Activated T-helper 2 cell treated with anti-CD3 and anti-CD28 coated beads, Interferon-gamma antibody, Interleukin-2, Interleukin-4, amounts not matched to agents 10 μg/mL and 5 μg/mL and 100 μg/mL, durations not matched to agents 14 hours and 24 hours and 36 hours (primary cell): ENCODE data around the gene RASA3. TPM values are rescaled to one million over a fixed set of nuclear protein-coding genes. Genes with fewer than 3 reads are reported as not detected.

ENCODE experiments used
- DNase-seq: peaks from one replicate; pipeline ENCODE4 v3.0.0; 2021; ENCODE audit warnings: low spot score
- H3K27ac Mint-ChIP-seq: one replicate; pipeline ENCODE4 v1.8.0; 2021; ENCODE audit warnings: mixed read lengths
- H3K27me3 Mint-ChIP-seq: one replicate; pipeline ENCODE4 v1.8.0; 2021; ENCODE audit warnings: low read depth, mixed read lengths
- H3K36me3 Mint-ChIP-seq: one replicate; pipeline ENCODE4 v1.8.0; 2021; ENCODE audit warnings: low read depth, mixed read lengths
- H3K4me1 Mint-ChIP-seq: one replicate; pipeline ENCODE4 v1.8.0; 2021; ENCODE audit warnings: low read depth, mixed read lengths
- H3K4me3 Mint-ChIP-seq: one replicate; pipeline ENCODE4 v1.8.0; 2021; ENCODE audit warnings: low read depth, mild to moderate bottlenecking, moderate library complexity, mixed read lengths
- H3K9me3 Mint-ChIP-seq: one replicate; pipeline ENCODE4 v1.8.0; 2021; ENCODE audit warnings: mixed read lengths
- intact Hi-C: fragments of 100-400 bp; cut with micrococcal nuclease; formaldehyde crosslinking; loops from one replicate; pipeline ENCODE4 v1.15.1; 2023
- total RNA-seq: library from RNA; stranded (reverse); gene quantifications from 2 replicates; pipeline ENCODE4 v1.2.3, GENCODE V29; 2022

The RASA3 gene
- total RNA-seq, 1 donor from 2014 or later, result 13.9 TPM

- Mint-ChIP-seq H3K4me3 (no peak overlapping the region), H3K27me3 (no peaks in the 10 kb centered on the region), H3K9me3 (peaks cover 32% of the 10 kb centered on the region), H3K36me3 (peaks cover 20% of the 10 kb centered on the region), H3K4me1 (peaks cover 1% of the 10 kb centered on the region), H3K27ac (no peak overlapping the region)
- intact Hi-C loops, result no loop called here
- no peak for DNase-seq
Measured at GRCh38 chr13:114096031-114096485, 36.4 kb downstream of the RASA3 start.

- H3K27me3 Mint-ChIP-seq, result no peaks in the 10 kb centered on the region
- no peak overlapping the region for H3K27ac Mint-ChIP-seq
- DNase-seq, result no peak
- no peak overlapping the region for H3K4me3 Mint-ChIP-seq
- peaks cover 21% of the 10 kb centered on the region for H3K36me3 Mint-ChIP-seq
- peaks cover 1% of the 10 kb centered on the region for H3K4me1 Mint-ChIP-seq
- intact Hi-C loops, result no loop called here
- peaks cover 37% of the 10 kb centered on the region for H3K9me3 Mint-ChIP-seq
Measured at GRCh38 chr13:114095486-114095885, 36.9 kb downstream of the RASA3 start.

- peaks cover 44% of the 10 kb centered on the region for H3K9me3 Mint-ChIP-seq
- H3K36me3 Mint-ChIP-seq, result peaks cover 25% of the 10 kb centered on the region
- intact Hi-C loops, result no loop called here
- no peaks in the 10 kb centered on the region for H3K27me3 Mint-ChIP-seq
- H3K27ac Mint-ChIP-seq, result no peak overlapping the region
- DNase-seq, result no peak
- H3K4me3 Mint-ChIP-seq, result no peak overlapping the region
- H3K4me1 Mint-ChIP-seq, result peaks cover 1% of the 10 kb centered on the region
Measured at GRCh38 chr13:114093118-114093517, 39.3 kb downstream of the RASA3 start.

GRCh38 chr13:114092468-114092867, 40.0 kb downstream of the RASA3 start:
- Mint-ChIP-seq H3K36me3 (peaks cover 25% of the 10 kb centered on the region), H3K27me3 (no peaks in the 10 kb centered on the region), H3K9me3 (peaks cover 44% of the 10 kb centered on the region), H3K4me3 (no peak overlapping the region), H3K4me1 (peaks cover 1% of the 10 kb centered on the region), H3K27ac (no peak overlapping the region)
- DNase-seq, result no peak
- intact Hi-C loops, result no loop called here

GRCh38 chr13:114090476-114090875, 41.9 kb downstream of the RASA3 start:
- Mint-ChIP-seq H3K9me3 (peaks cover 44% of the 10 kb centered on the region), H3K4me1 (no peaks in the 10 kb centered on the region), H3K27ac (no peak overlapping the region), H3K36me3 (peaks cover 25% of the 10 kb centered on the region), H3K4me3 (no peak overlapping the region), H3K27me3 (no peaks in the 10 kb centered on the region)
- no peak for DNase-seq
- intact Hi-C loops, result no loop called here

GRCh38 chr13:114089751-114090400, 42.5 kb downstream of the RASA3 start:
- H3K27me3 Mint-ChIP-seq, result no peaks in the 10 kb centered on the region
- H3K4me1 Mint-ChIP-seq, result no peaks in the 10 kb centered on the region
- peaks cover 25% of the 10 kb centered on the region for H3K36me3 Mint-ChIP-seq
- intact Hi-C loops, result no loop called here
- peaks cover 44% of the 10 kb centered on the region for H3K9me3 Mint-ChIP-seq
- no peak for DNase-seq
- no peak overlapping the region for H3K4me3 Mint-ChIP-seq
- H3K27ac Mint-ChIP-seq, result no peak overlapping the region

GRCh38 chr13:114089341-114089740, 43.1 kb downstream of the RASA3 start:
- Mint-ChIP-seq H3K27me3 (no peaks in the 10 kb centered on the region), H3K4me3 (no peak overlapping the region), H3K36me3 (peaks cover 25% of the 10 kb centered on the region), H3K9me3 (peaks cover 43% of the 10 kb centered on the region), H3K4me1 (no peaks in the 10 kb centered on the region), H3K27ac (no peak overlapping the region)
- intact Hi-C loops, result no loop called here
- no peak for DNase-seq

- no peaks in the 10 kb centered on the region for H3K4me1 Mint-ChIP-seq
- intact Hi-C loops, result no loop called here
- H3K9me3 Mint-ChIP-seq, result peaks cover 38% of the 10 kb centered on the region
- no peak overlapping the region for H3K4me3 Mint-ChIP-seq
- no peaks in the 10 kb centered on the region for H3K27me3 Mint-ChIP-seq
- no peak overlapping the region for H3K27ac Mint-ChIP-seq
- H3K36me3 Mint-ChIP-seq, result peaks cover 21% of the 10 kb centered on the region
- DNase-seq, result no peak
Measured at GRCh38 chr13:114088863-114089262, 43.6 kb downstream of the RASA3 start.

- Mint-ChIP-seq H3K27me3 (no peaks in the 10 kb centered on the region), H3K36me3 (peaks cover 15% of the 10 kb centered on the region), H3K27ac (no peak overlapping the region), H3K4me3 (no peak overlapping the region), H3K9me3 (peaks cover 32% of the 10 kb centered on the region), H3K4me1 (no peaks in the 10 kb centered on the region)
- DNase-seq, result no peak
- intact Hi-C loops, result no loop called here
Measured at GRCh38 chr13:114088234-114088633, 44.2 kb downstream of the RASA3 start.

GRCh38 chr13:114087430-114087829, 45.0 kb downstream of the RASA3 start:
- H3K4me1 Mint-ChIP-seq, result no peaks in the 10 kb centered on the region
- H3K9me3 Mint-ChIP-seq, result peaks cover 24% of the 10 kb centered on the region
- H3K27me3 Mint-ChIP-seq, result no peaks in the 10 kb centered on the region
- peaks cover 19% of the 10 kb centered on the region for H3K36me3 Mint-ChIP-seq
- no peak for DNase-seq
- H3K4me3 Mint-ChIP-seq, result no peak overlapping the region
- no peak overlapping the region for H3K27ac Mint-ChIP-seq
- intact Hi-C loops, result no loop called here

- H3K27me3 Mint-ChIP-seq, result no peaks in the 10 kb centered on the region
- H3K9me3 Mint-ChIP-seq, result no peaks in the 10 kb centered on the region
- H3K4me3 Mint-ChIP-seq, result no peak overlapping the region
- peaks cover 9% of the 10 kb centered on the region for H3K36me3 Mint-ChIP-seq
- H3K4me1 Mint-ChIP-seq, result no peaks in the 10 kb centered on the region
- no peak overlapping the region for H3K27ac Mint-ChIP-seq
- no peak for DNase-seq
- intact Hi-C loops, result no loop called here
Measured at GRCh38 chr13:114082849-114083645, 49.4 kb downstream of the RASA3 start.

GRCh38 chr13:114081761-114082681, 50.4 kb downstream of the RASA3 start:
- Mint-ChIP-seq H3K27me3 (no peaks in the 10 kb centered on the region), H3K36me3 (peaks cover 9% of the 10 kb centered on the region), H3K27ac (no peak overlapping the region), H3K9me3 (no peaks in the 10 kb centered on the region), H3K4me1 (no peaks in the 10 kb centered on the region), H3K4me3 (no peak overlapping the region)
- intact Hi-C loops, result no loop called here
- DNase-seq, result no peak
